ENCODE results near the gene KCNJ6. TPM values are rescaled to one million over a fixed set of nuclear protein-coding genes. Genes with fewer than 3 reads are reported as not detected.
A peak's percentile ranks its signal among the peaks of the same experiment; 100 is the strongest.
"Not testable (repeated sequence)": the region's sequence is repeated elsewhere in the genome, so short reads cannot be mapped to it uniquely, and the experiment has no call there.

KCNJ6 gene
- total and polyA plus RNA-seq, 4 donors, result 0.16 TPM; not detected in 3

DNA sequence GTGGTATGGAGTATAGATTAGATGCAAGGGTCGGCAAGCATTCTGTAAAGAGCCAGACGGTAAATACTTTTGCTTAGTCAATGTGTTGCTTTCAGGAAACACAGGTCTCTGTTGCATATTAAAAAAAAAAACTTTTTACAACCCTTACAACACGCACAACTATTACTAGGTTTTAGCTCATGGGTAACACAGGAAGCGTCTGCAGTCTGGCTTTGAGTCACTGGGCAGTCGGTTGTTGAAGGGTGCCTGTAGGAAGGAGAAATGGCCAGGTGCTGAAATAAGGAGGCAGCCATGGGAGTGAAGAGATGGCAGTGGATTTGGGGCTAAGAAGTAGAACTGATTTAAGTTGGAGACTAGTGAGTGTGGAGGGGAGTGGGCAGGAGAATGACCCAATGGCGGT lies 192.1 kb downstream of the KCNJ6 start:
- intact Hi-C loops (cut with DNase I), result no loop called here
- Histone ChIP-seq H3K27ac (ENCODE audit: low read depth in 1 of 2, low read length in 2 of 2) (no peak overlapping the region), H3K36me3 (ENCODE audit: control insufficient read depth in 1 of 2, insufficient read depth in 2 of 2, low read length in 1 of 2) (no peaks in the 10 kb centered on the region), H3K4me1 (ENCODE audit: control insufficient read depth in 1 of 2, insufficient read depth in 2 of 2, low read length in 2 of 2) (no peaks in the 10 kb centered on the region), H3K4me3 (ENCODE audit: low read length in 2 of 2) (no peak overlapping the region), H3K27me3 (ENCODE audit: control insufficient read depth in 1 of 2, insufficient read depth in 2 of 2, low read length in 1 of 2) (no peaks in the 10 kb centered on the region), H3K9me3 (ENCODE audit: control insufficient read depth, low read length) (no peaks in the 10 kb centered on the region)
- 67 to 73% methylated on average over 6 of the region's 6 CpGs for WGBS, 2 donors
- DNase-seq, result no peak
- no peak for ATAC-seq (ENCODE audit: low FRiP score)

DNA sequence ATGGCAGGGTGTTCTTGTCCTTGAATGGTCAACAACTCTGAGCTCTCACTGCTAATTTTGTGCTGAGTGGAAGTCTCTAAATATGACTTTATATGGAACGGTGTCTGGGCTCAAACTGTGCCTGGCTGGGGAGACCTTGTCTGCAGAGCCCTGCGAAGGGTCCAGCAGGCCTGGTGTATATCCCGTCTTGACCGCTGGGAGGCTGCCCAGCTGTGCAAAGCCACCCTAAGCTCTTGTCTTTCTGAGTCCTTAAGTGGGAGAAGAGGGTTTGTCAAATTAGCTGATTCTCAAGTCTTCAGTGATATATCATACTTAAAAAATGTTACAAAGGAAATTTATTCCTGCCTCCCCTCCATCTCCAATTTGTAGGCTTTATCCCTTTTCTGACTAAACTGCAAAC lies 198.7 kb downstream of the KCNJ6 start:
- Histone ChIP-seq H3K4me1 (ENCODE audit: control insufficient read depth in 1 of 2, insufficient read depth in 2 of 2, low read length in 2 of 2) (no peaks in the 10 kb centered on the region), H3K36me3 (ENCODE audit: control insufficient read depth in 1 of 2, insufficient read depth in 2 of 2, low read length in 1 of 2) (no peaks in the 10 kb centered on the region), H3K27me3 (ENCODE audit: control insufficient read depth in 1 of 2, insufficient read depth in 2 of 2, low read length in 1 of 2) (no peaks in the 10 kb centered on the region), H3K27ac (ENCODE audit: low read depth in 1 of 2, low read length in 2 of 2) (no peak overlapping the region), H3K9me3 (ENCODE audit: control insufficient read depth, low read length) (no peaks in the 10 kb centered on the region), H3K4me3 (ENCODE audit: low read length in 2 of 2) (no peak overlapping the region)
- DNase-seq, result no peak
- 90 to 92% methylated on average over 4 of the region's 4 CpGs for WGBS, 2 donors
- no peak for ATAC-seq (ENCODE audit: low FRiP score)
- intact Hi-C loops (cut with DNase I), result no loop called here

DNA sequence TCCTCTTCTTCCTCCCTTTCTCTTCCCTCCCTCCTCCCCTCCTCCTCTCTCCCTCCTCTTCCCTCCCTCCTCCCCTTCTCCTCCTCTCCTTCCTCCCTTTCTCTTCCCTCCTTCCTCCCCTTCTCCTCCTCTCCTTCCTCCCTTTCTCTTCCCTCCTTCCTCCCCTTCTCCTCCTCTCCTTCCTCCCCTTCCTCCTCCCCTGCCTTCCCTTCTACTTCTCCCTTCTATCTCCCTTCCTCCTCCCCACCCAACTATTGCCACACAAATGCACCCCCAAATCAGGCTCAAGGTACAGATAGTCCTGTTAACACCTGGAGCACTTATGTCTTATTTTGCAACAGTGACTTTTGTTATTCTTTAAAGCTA lies 203.7 kb downstream of the KCNJ6 start:
- ATAC-seq (ENCODE audit: low FRiP score); DNase-seq: not testable (repeated sequence)
- intact Hi-C loops (cut with DNase I), result loop anchor here (2.0 to 5.0 kb wide), 4 partner anchors 205 to 645 kb away; partner anchors contain the start of gene KCNJ6 (in 2 of the 2)

DNA sequence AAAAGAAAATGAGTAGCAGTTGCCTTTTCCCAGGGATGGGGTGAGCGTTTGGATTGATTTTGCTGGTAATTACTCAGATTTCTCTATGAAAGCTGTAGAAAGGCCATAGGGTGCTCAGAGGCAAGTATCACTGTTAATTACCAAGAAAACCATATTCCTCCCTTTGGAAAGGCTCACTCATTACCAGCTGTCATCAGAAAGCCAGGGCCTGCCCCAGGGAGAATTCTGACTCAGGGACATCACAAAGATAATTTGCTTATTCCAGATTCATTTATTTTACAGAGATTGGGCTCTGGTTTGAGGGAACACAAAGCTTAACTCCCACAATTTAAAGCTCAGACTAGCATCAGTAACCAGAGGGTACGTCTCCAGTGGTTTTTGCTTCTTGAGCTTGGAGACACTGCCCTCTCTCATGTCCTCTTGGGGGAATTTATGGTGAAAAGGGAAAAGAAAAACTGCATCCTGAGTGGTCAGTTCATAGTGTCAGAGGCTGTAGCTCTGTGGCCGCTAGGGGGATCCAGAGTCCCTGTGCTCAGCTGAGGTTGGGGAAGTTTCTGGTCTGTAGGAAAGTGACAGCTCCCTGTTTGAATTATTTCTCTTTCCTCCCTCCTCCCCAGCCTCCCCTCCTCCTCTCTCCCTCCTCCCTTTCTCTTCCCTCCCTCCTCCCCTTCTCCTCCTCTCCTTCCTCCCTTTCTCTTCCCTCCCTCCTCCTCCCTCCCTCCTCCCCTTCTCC lies 204.3 kb downstream of the KCNJ6 start:
- Histone ChIP-seq H3K27me3 (ENCODE audit: control insufficient read depth in 1 of 2, insufficient read depth in 2 of 2, low read length in 1 of 2) (no peaks in the 10 kb centered on the region), H3K9me3 (ENCODE audit: control insufficient read depth, low read length) (no peaks in the 10 kb centered on the region), H3K27ac (ENCODE audit: low read depth in 1 of 2, low read length in 2 of 2) (no peak overlapping the region), H3K4me3 (ENCODE audit: low read length in 2 of 2) (no peak overlapping the region), H3K4me1 (ENCODE audit: control insufficient read depth in 1 of 2, insufficient read depth in 2 of 2, low read length in 2 of 2) (peaks cover 0 to 2% of the 10 kb centered on the region in 2 donors), H3K36me3 (ENCODE audit: control insufficient read depth in 1 of 2, insufficient read depth in 2 of 2, low read length in 1 of 2) (no peaks in the 10 kb centered on the region)
- DNase-seq (peak; percentile 81 to 89), ATAC-seq (ENCODE audit: low FRiP score) (peak; percentile 82)
- intact Hi-C loops (cut with DNase I), result loop anchor here (2.0 to 5.0 kb wide), 4 partner anchors 205 to 645 kb away; partner anchors contain the start of gene KCNJ6 (in 2 of the 2)
- 46 to 62% methylated on average over 3 of the region's 3 CpGs for WGBS, 2 donors

More for the DNA sequence above, 203.7 kb downstream of the KCNJ6 start:
- H3K27ac ChIP-seq (ENCODE audit: low read depth in 1 of 2, low read length in 2 of 2); H3K4me1 ChIP-seq (ENCODE audit: control insufficient read depth in 1 of 2, insufficient read depth in 2 of 2, low read length in 2 of 2); H3K4me3 ChIP-seq (ENCODE audit: low read length in 2 of 2); H3K9me3 ChIP-seq (ENCODE audit: control insufficient read depth, low read length); H3K27me3 ChIP-seq (ENCODE audit: control insufficient read depth in 1 of 2, insufficient read depth in 2 of 2, low read length in 1 of 2); H3K36me3 ChIP-seq (ENCODE audit: control insufficient read depth in 1 of 2, insufficient read depth in 2 of 2, low read length in 1 of 2): not testable (repeated sequence)

DNA sequence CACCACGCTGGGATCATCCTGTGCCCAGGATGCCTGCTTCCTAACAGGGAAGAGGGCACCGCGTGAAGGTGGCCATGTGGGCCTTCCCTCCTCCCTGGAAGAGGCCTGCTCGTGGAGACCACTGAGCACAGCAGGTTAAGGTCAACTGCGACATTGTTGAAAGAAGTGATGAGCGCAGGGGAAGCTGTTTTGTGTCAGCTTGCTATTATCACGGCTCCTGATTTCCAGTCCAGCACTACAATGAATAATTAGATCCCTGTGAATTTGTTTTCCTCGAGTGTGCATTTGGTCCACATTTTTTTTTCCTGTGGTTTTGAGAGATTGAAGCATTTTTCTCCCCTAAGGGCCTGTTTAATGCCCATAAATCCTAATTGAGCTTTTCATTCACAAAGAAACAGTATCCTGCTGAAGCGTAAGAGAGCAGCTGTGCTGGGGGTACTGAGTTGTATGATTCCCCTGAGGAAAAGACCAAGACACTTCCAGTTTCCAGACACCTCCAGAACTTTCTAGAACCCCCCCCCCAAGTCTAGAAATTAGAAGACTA lies 204.9 kb downstream of the KCNJ6 start:
- H3K27me3 ChIP-seq (ENCODE audit: control insufficient read depth in 1 of 2, insufficient read depth in 2 of 2, low read length in 1 of 2), result no peaks in the 10 kb centered on the region
- no peak overlapping the region for H3K4me3 ChIP-seq (ENCODE audit: low read length in 2 of 2)
- H3K36me3 ChIP-seq (ENCODE audit: control insufficient read depth in 1 of 2, insufficient read depth in 2 of 2, low read length in 1 of 2), result no peaks in the 10 kb centered on the region
- intact Hi-C loops (cut with DNase I), result loop anchor here (5.0 kb wide), 3 partner anchors 206 to 646 kb away; partner anchors contain the start of gene KCNJ6 (in 2 of the 2)
- DNase-seq (no peak), ATAC-seq (ENCODE audit: low FRiP score) (no peak)
- peak overlapping the region in 1 of 2 donors; percentile 4 for H3K27ac ChIP-seq (ENCODE audit: low read depth in 1 of 2, low read length in 2 of 2)
- no peaks in the 10 kb centered on the region for H3K9me3 ChIP-seq (ENCODE audit: control insufficient read depth, low read length)
- peaks cover 0 to 2% of the 10 kb centered on the region in 2 donors for H3K4me1 ChIP-seq (ENCODE audit: control insufficient read depth in 1 of 2, insufficient read depth in 2 of 2, low read length in 2 of 2)
- WGBS, 2 donors, result 77 to 80% methylated on average over 9 of the region's 9 CpGs

DNA sequence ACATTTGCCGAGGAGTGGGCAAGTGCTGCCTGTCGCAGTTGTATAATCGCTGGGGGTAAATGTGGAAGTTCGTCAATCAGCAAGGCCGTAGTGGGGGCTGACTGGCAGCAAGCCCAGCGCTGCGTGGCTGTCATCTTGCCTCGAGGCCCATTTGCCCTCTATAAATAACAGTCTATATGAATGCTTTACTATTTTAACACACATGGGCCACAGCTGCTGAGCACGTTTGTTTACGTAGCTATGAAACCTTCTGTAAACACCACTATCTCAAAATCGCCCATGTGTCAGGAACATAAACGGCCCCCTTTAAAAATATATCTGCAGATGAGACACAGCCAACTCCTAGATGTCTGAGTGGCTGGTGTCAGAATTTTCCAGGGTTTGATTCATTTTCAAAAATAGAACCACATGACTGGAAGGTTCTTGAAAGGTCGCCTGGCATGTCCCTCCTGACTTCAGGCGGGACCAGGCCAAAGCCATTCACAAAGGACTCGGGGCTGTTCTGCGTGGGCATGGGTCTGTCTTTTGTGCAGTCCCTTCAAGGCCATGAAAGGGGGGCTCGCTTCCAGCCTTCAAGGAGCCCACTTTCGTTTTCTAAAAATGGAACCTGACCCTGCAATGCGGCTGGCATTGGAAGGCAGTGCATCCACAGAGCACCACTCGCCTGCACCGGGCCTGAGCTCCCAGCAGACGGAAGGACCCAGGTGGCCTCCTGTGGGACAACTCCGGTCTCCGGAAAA lies 205.5 kb downstream of the KCNJ6 start:
- H3K27me3 ChIP-seq (ENCODE audit: control insufficient read depth in 1 of 2, insufficient read depth in 2 of 2, low read length in 1 of 2), result no peaks in the 10 kb centered on the region
- H3K4me1 ChIP-seq (ENCODE audit: control insufficient read depth in 1 of 2, insufficient read depth in 2 of 2, low read length in 2 of 2), result peaks cover 0 to 2% of the 10 kb centered on the region in 2 donors
- WGBS, 2 donors, result 19 to 20% methylated on average over 24 of the region's 24 CpGs
- intact Hi-C loops (cut with DNase I), result loop anchor here (5.0 kb wide), 3 partner anchors 207 to 647 kb away; partner anchors contain the start of gene KCNJ6 (in 2 of the 2)
- no peak overlapping the region for H3K4me3 ChIP-seq (ENCODE audit: low read length in 2 of 2)
- peak overlapping the region in 1 of 2 donors; percentile 13 for H3K27ac ChIP-seq (ENCODE audit: low read depth in 1 of 2, low read length in 2 of 2)
- H3K36me3 ChIP-seq (ENCODE audit: control insufficient read depth in 1 of 2, insufficient read depth in 2 of 2, low read length in 1 of 2), result no peaks in the 10 kb centered on the region
- no peaks in the 10 kb centered on the region for H3K9me3 ChIP-seq (ENCODE audit: control insufficient read depth, low read length)
- DNase-seq, result no peak
- ATAC-seq (ENCODE audit: low FRiP score), result peak; percentile 48

DNA sequence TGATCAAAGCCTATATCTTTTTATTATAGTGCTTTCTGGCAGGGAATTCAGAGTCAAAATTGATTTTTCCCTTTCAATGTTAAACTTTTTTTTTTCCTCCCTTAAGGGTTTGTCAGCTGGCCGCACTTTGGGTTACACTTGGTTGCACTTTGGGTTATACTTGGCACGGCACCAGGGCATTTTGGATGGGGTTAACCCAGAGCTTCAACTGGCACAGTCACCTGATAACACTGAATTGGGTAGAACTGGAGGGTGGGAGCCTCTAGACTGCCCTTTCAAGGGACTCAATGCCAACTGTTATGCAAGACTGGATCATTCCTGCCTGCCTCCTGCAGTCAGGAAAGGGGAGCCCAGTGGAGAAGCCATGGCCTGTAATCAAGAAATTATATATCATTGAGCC lies 211.5 kb downstream of the KCNJ6 start:
- no peaks in the 10 kb centered on the region for H3K9me3 ChIP-seq (ENCODE audit: control insufficient read depth, low read length)
- DNase-seq, result no peak
- no peaks in the 10 kb centered on the region for H3K4me1 ChIP-seq (ENCODE audit: control insufficient read depth in 1 of 2, insufficient read depth in 2 of 2, low read length in 2 of 2)

DNA sequence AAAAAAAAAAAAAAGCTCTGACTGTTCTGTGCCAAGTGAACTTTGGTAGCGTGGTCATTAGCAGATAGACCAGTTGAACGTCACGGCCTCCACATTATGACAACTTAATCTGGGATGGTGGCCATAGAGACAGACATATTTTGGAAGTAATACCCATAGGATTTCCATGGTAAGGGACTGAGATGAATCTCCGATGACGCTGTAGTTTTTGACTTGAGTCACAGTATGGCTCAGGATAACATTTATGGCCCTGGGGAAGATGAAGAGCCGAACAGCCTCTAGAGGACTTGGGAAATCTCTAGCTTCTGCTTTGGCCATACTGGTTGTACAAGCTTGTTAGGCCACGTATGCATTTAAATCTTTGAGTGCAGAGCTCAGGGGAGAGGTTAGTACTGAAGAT lies 214.0 kb downstream of the KCNJ6 start:
- ATAC-seq (ENCODE audit: low FRiP score), result no peak
- no peaks in the 10 kb centered on the region for H3K9me3 ChIP-seq (ENCODE audit: control insufficient read depth, low read length)
- H3K4me1 ChIP-seq (ENCODE audit: control insufficient read depth in 1 of 2, insufficient read depth in 2 of 2, low read length in 2 of 2), result no peaks in the 10 kb centered on the region
- intact Hi-C loops (cut with DNase I), result loop anchor here in 1 of 2 donors (5.0 kb wide), 1 partner anchor 425 kb away; no protein-coding TSS in a partner anchor
- no peak overlapping the region for H3K27ac ChIP-seq (ENCODE audit: low read depth in 1 of 2, low read length in 2 of 2)
- no peaks in the 10 kb centered on the region for H3K36me3 ChIP-seq (ENCODE audit: control insufficient read depth in 1 of 2, insufficient read depth in 2 of 2, low read length in 1 of 2)
- 95 to 96% methylated on average over 7 of the region's 7 CpGs for WGBS, 2 donors
- H3K4me3 ChIP-seq (ENCODE audit: low read length in 2 of 2), result no peak overlapping the region
- no peak for DNase-seq
- no peaks in the 10 kb centered on the region for H3K27me3 ChIP-seq (ENCODE audit: control insufficient read depth in 1 of 2, insufficient read depth in 2 of 2, low read length in 1 of 2)

More for the DNA sequence above, 211.5 kb downstream of the KCNJ6 start:
- Histone ChIP-seq H3K4me3 (ENCODE audit: low read length in 2 of 2) (no peak overlapping the region), H3K27me3 (ENCODE audit: control insufficient read depth in 1 of 2, insufficient read depth in 2 of 2, low read length in 1 of 2) (no peaks in the 10 kb centered on the region), H3K36me3 (ENCODE audit: control insufficient read depth in 1 of 2, insufficient read depth in 2 of 2, low read length in 1 of 2) (no peaks in the 10 kb centered on the region), H3K27ac (ENCODE audit: low read depth in 1 of 2, low read length in 2 of 2) (no peak overlapping the region)
- ATAC-seq (ENCODE audit: low FRiP score), result no peak
- intact Hi-C loops (cut with DNase I), result loop anchor here in 1 of 2 donors (5.0 kb wide), 1 partner anchor 423 kb away; no protein-coding TSS in a partner anchor
- WGBS, 2 donors, result 78 to 90% methylated on average over 2 of the region's 2 CpGs

All from aorta (tissue), 5 donors.